K562 (cell line): ENCODE results near the gene CCDC17. TPM values are rescaled to one million over a fixed set of nuclear protein-coding genes. Genes with fewer than 3 reads are reported as not detected.

Experiments
- ATAC-seq: fragments of 200-7000 bp; cut with Tn5 transposase; 3 replicates; pipeline ENCODE4 v1.9.1; 2020; ENCODE audit warnings: moderate library complexity
- BruUV-seq: library from RNA; stranded (reverse); fragments of 400-500 nt; replicated peaks from 2 replicates; lab custom pipeline; 2021; lab: Mats Ljungman, UMichigan
- CTCF ChIA-PET: fragments of 300-600 bp; formaldehyde crosslinking; extraction: SDS; loops from one replicate; lab custom pipeline; 2021; ENCODE audit warnings: low intra/inter-chr PET ratio; lab: Yijun Ruan, JAX
- POLR2A ChIA-PET: fragments of 300-600, 350-650 bp; sonication (Branson Sonifier 250); formaldehyde crosslinking; extraction: SDS; loops from one replicate; lab custom pipeline; 2021; ENCODE audit warnings: antibody characterized with exemption, inconsistent platforms; lab: Yijun Ruan, JAX
- DNase-seq, 4 experiments: peaks; one replicate each; pipeline versions ENCODE4 v3.0.0 to v3.0.0-alpha.2; 2011 to 2018; ENCODE audit warnings: low spot score in 3 of 4, mixed read lengths in 3 of 4; ENCODE audit errors: extremely low read depth in 1 of 4
- FAIRE-seq: peaks from 2 replicates; lab custom pipeline; 2011; peaks lifted over from hg19 to GRCh38; lab: Jason Lieb, UNC
- H2AFZ ChIP-seq: 2 replicates; pipeline ENCODE4 v1.6.0; 2011; ENCODE audit warnings: low read depth, low read length, control low read depth, inconsistent platforms
- H3K27ac ChIP-seq: fragments of 200-600 bp; 3 replicates; pipeline ENCODE4 v1.8.0; 2011; ENCODE audit warnings: low read depth, mild to moderate bottlenecking, control low read depth, inconsistent platforms, low read length, moderate library complexity, mixed read lengths; ENCODE audit errors: extremely low read depth
- H3K27me3 ChIP-seq, 2 experiments: fragments of 300-600 bp in 1 of 2; 2 replicates in 1 of 2; 3 replicates in 1 of 2; pipeline versions ENCODE4 v1.6.0 to v1.8.0; 2011; ENCODE audit warnings: inconsistent platforms in 2 of 2, low read length in 2 of 2, mild to moderate bottlenecking in 1 of 2, mixed read lengths in 1 of 2, moderate library complexity in 1 of 2; ENCODE audit not compliant: control insufficient read depth in 2 of 2, insufficient read depth in 2 of 2
- H3K36me3 ChIP-seq: fragments of 300-600 bp; 3 replicates; pipeline ENCODE4 v1.8.0; 2011; ENCODE audit warnings: mild to moderate bottlenecking, low read length, inconsistent platforms; ENCODE audit not compliant: control insufficient read depth, insufficient read depth
- H3K4me1 ChIP-seq, 2 experiments: fragments of 200-600 bp in 1 of 2; replicated peaks in 1 of 2; 2 replicates in 1 of 2; 3 replicates in 1 of 2; pipeline versions ENCODE4 v1.5.1 to v1.8.0; 2011; ENCODE audit warnings: inconsistent platforms in 2 of 2, low read length in 2 of 2, mild to moderate bottlenecking in 1 of 2, mixed read lengths in 1 of 2, moderate library complexity in 1 of 2; ENCODE audit not compliant: control insufficient read depth in 2 of 2, insufficient read depth in 2 of 2
- H3K4me2 ChIP-seq: 2 replicates; pipeline ENCODE4 v1.6.1; 2011; ENCODE audit warnings: low read length, control low read depth, inconsistent platforms, mixed read lengths; ENCODE audit not compliant: insufficient read depth
- H3K4me3 ChIP-seq: fragments of 200-600 bp; sonication (generic), shearing (Covaris generic); 2 replicates; pipeline ENCODE4 v1.5.1; 2016; ENCODE audit warnings: control low read depth, inconsistent platforms
- H3K79me2 ChIP-seq: fragments of 200-600 bp; 3 replicates; pipeline ENCODE4 v1.8.0; 2011; ENCODE audit warnings: low read length, inconsistent platforms; ENCODE audit not compliant: control insufficient read depth, insufficient read depth
- H3K9ac ChIP-seq, 2 experiments: 2 replicates each; pipeline versions ENCODE4 v1.6.0 to v1.6.1; 2011; ENCODE audit warnings: low read depth in 2 of 2, low read length in 2 of 2, control low read depth in 1 of 2, inconsistent platforms in 1 of 2, mild to moderate bottlenecking in 1 of 2, mixed read lengths in 1 of 2; ENCODE audit not compliant: insufficient read depth in 1 of 2
- H3K9me1 ChIP-seq: one replicate; pipeline ENCODE4 v1.6.0; 2011; ENCODE audit warnings: inconsistent platforms, mild to moderate bottlenecking, low read length, moderate library complexity; ENCODE audit not compliant: control insufficient read depth, insufficient read depth
- H3K9me3 ChIP-seq: replicated peaks from 2 replicates; pipeline ENCODE4 v1.5.1; 2011; ENCODE audit warnings: low read depth, low read length, inconsistent platforms; ENCODE audit not compliant: control insufficient read depth, insufficient read depth
- H4K20me1 ChIP-seq: replicated peaks from 2 replicates; pipeline ENCODE4 v1.6.1; 2011; ENCODE audit warnings: low read length, inconsistent platforms, mixed read lengths; ENCODE audit not compliant: control insufficient read depth, insufficient read depth
- BCOR ChIP-seq: fragments of 450-650 bp; IDR thresholded peaks from 2 replicates; pipeline ENCODE4 v1.6.1; 2016
- CEBPB ChIP-seq: fragments of 450-650 bp; IDR thresholded peaks from 2 replicates; pipeline ENCODE4 v1.6.1; 2016; ENCODE audit warnings: missing genetic modification characterization, missing compliant biosample characterization
- CREBBP ChIP-seq: IDR thresholded peaks from one replicate; pipeline ENCODE4 v1.6.1; 2012; ENCODE audit warnings: low read depth, mild to moderate bottlenecking, control low read depth, inconsistent platforms, low read length
- KLF16 ChIP-seq: IDR thresholded peaks from 2 replicates; pipeline ENCODE4 v1.6.1; 2016; ENCODE audit warnings: antibody characterized with exemption
- MAFG ChIP-seq: fragments of 450-650 bp; conservative IDR thresholded peaks from 2 replicates; pipeline ENCODE4 v1.6.1; 2016; ENCODE audit warnings: missing genetic modification characterization, missing compliant biosample characterization
- MYNN ChIP-seq, 2 experiments: sonication (generic); formaldehyde crosslinking in 1 of 2; IDR thresholded peaks; 2 replicates each; pipeline versions ENCODE4 v1.5.0 to v1.6.1; 2016 to 2020; ENCODE audit warnings: antibody characterized with exemption in 1 of 2, missing genetic modification reagents in 1 of 2
- NBN ChIP-seq: fragments of 450-650 bp; IDR thresholded peaks from 2 replicates; pipeline ENCODE4 v1.6.1; 2016; ENCODE audit warnings: low read depth, mild to moderate bottlenecking
- NR2C2 ChIP-seq, 2 experiments: fragments of 200-800 bp in 1 of 2; sonication (Bioruptor generic) in 1 of 2; sonication (generic) in 1 of 2; formaldehyde crosslinking in 1 of 2; IDR thresholded peaks; 2 replicates each; pipeline versions ENCODE4 v1.6.1 to v1.8.0; 2016 to 2022; ENCODE audit warnings: mild to moderate bottlenecking in 1 of 2, missing compliant biosample characterization in 1 of 2, missing genetic modification characterization in 1 of 2, missing genetic modification reagents in 1 of 2
- POLR2A ChIP-seq: fragments of 450-650 bp; conservative IDR thresholded peaks from 2 replicates; pipeline ENCODE4 v1.6.1; 2016
- PRMT5 ChIP-seq: sonication (generic); formaldehyde crosslinking; IDR thresholded peaks from 2 replicates; pipeline ENCODE4 v1.5.0; 2020; ENCODE audit warnings: missing genetic modification reagents
- SRSF9 ChIP-seq: fragments of 200-400 bp; formaldehyde crosslinking; IDR thresholded peaks from 2 replicates; pipeline ENCODE4 v1.6.1; 2017; ENCODE audit warnings: low read depth, low read length, borderline replicate concordance
- ZNF507 ChIP-seq: conservative IDR thresholded peaks from 2 replicates; pipeline ENCODE4 v1.6.1; 2017; ENCODE audit warnings: missing genetic modification characterization, missing compliant biosample characterization
- ZNF584 ChIP-seq: fragments of 200-800 bp; sonication (Bioruptor generic); IDR thresholded peaks from 2 replicates; pipeline ENCODE4 v1.6.1; 2016; ENCODE audit warnings: low read depth, mild to moderate bottlenecking, missing genetic modification characterization, missing compliant biosample characterization
- ZNF785 ChIP-seq: fragments of 250-450 bp; sonication (Bioruptor Pico); IDR thresholded peaks from 2 replicates; pipeline ENCODE4 v1.4.0; 2020; ENCODE audit warnings: mild to moderate bottlenecking
- ZSCAN32 ChIP-seq: fragments of 450-650 bp; formaldehyde crosslinking; IDR thresholded peaks from 2 replicates; pipeline ENCODE4 v1.4.0; 2020; ENCODE audit warnings: mild to moderate bottlenecking, moderate library complexity
- WGBS: fragments of 100-300 bp; shearing (Covaris generic); methylation state at CpG from one replicate; pipeline ENCODE4 v1.1.6; 2016; ENCODE audit warnings: low coverage, mixed read lengths; ENCODE audit not compliant: insufficient coverage; ENCODE audit errors: missing lambda C conversion rate; 5-methylcytosine and 5-hydroxymethylcytosine counted together
- in situ Hi-C: fragments of 300-500 bp; cut with MboI; formaldehyde crosslinking; loops from 4 replicates; pipeline ENCODE4 v1.15.0; 2018; ENCODE audit warnings: inconsistent platforms, mixed read lengths
- intact Hi-C: fragments of 100-400 bp; cut with micrococcal nuclease; formaldehyde crosslinking; loops from 2 replicates; pipeline ENCODE4 v1.14.2; 2022
- polyA plus RNA-seq, 8 experiments: library from polyadenylated mRNA; depleted of rRNA in 4 of 8; stranded (reverse) in 5 of 8; unstranded in 3 of 8; fragments of >200 nt; fragmentation: Nextera tagmentation in 2 of 8; fragmentation: Illumina TruSeq in 1 of 8; extraction: Ambion mirVana in 2 of 8; extraction: Trizol in 1 of 8; gene quantifications; 2 replicates each; pipeline versions ENCODE4 v1.2.1 to v1.2.3, GENCODE V29; 2011 to 2014; ENCODE audit warnings: inconsistent platforms in 1 of 8, missing spikeins in 1 of 8
- total RNA-seq, 7 experiments: library from RNA; depleted of rRNA in 6 of 7; stranded (reverse); fragments of >200 nt in 6 of 7; fragmentation: Illumina TruSeq in 2 of 7; extraction: Trizol in 2 of 7; gene quantifications; 2 replicates each; pipeline versions ENCODE4 v1.2.1 to v1.2.3, GENCODE V29; 2011 to 2021; ENCODE audit warnings: low replicate concordance in 1 of 7
- TF ChIP-seq, protein P1 (sequence below): sonication (generic); IDR thresholded peaks from 2 replicates; pipeline ENCODE4 v1.6.1; 2016
- TF ChIP-seq, protein P2 (sequence below), 2 experiments: IDR thresholded peaks; 2 replicates each; pipeline ENCODE4 v1.6.1; 2011; ENCODE audit warnings: borderline replicate concordance in 1 of 2, control low read depth in 1 of 2, low read depth in 1 of 2, low read length in 1 of 2, mild to moderate bottlenecking in 1 of 2, mixed read lengths in 1 of 2, moderate library complexity in 1 of 2; ENCODE audit not compliant: insufficient read depth in 1 of 2, insufficient read length in 1 of 2, poor library complexity in 1 of 2, severe bottlenecking in 1 of 2; ENCODE audit errors: extremely low read depth in 1 of 2
- TF ChIP-seq, protein P3 (sequence below): fragments of 250-450 bp; sonication (Bioruptor Pico); IDR thresholded peaks from 2 replicates; pipeline ENCODE4 v1.8.0; 2022; ENCODE audit warnings: moderate library complexity, mild to moderate bottlenecking, inconsistent platforms
- TF ChIP-seq, protein P4 (sequence below), 3 experiments: IDR thresholded peaks in 2 of 3; conservative IDR thresholded peaks in 1 of 3; 2 replicates each; pipeline ENCODE4 v1.5.1; 2011 to 2012; ENCODE audit warnings: low read length in 3 of 3, mild to moderate bottlenecking in 3 of 3, control low read depth in 2 of 3, improper control_type of control experiment in 1 of 3, inconsistent platforms in 1 of 3, low read depth in 1 of 3, mixed read lengths in 1 of 3, moderate library complexity in 1 of 3; ENCODE audit not compliant: insufficient read depth in 2 of 3

The CCDC17 gene
- total and polyA plus RNA-seq, 9 of the 15 experiments (the other 6 are each of a cell fraction or from before 2014, with no cell fraction given), result 0.20 to 2.4 (median 0.85) TPM

DNA sequence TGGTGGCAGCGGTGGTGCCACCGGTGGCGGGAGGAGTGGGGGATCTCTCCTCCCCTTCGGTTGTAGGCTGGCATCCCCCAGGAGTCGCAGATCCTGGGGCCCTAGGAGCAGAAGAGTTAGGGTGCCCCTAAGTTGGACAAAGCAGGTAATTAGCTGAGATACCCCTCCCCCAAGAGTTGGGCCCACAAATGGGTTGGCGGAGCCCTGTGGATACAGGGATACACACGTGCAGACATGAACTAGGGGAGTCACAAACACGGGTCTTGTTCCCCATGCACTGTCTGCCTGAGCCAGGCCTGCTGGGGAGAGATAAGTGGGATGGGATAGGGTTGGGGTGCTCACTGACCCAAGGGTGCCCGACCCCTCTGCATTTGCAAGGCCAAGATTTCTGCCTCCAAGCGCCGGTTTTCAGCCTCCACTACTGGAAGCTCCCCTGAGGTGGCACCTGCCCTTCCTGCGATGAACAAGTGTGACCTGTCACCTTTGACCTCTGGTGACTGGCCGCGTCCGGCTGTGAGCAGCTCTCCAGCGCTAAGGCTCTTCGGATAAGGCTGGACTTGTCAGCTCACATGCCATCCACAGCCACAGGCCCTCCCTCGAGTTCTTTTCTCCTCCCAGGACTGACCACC lies 1.8 kb downstream of the CCDC17 start:
- Histone ChIP-seq H3K27ac (peak overlapping the region; percentile 21; the same call in 1 of the 3 replicates), H3K36me3 (peaks cover 67% of the 10 kb centered on the region), H2AFZ (no peak overlapping the region), H3K9ac (peak overlapping the region in 1 of 2 experiments; percentile 63; a peak in 2 of 4 replicates), H3K4me1 (peaks cover 0 to 17% of the 10 kb centered on the region in 2 experiments; a peak in 2 of 5 replicates), H3K4me2 (no peak overlapping the region), H3K79me2 (no peaks in the 10 kb centered on the region), H4K20me1 (no peaks in the 10 kb centered on the region; the same call in none of the 2 replicates), H3K27me3 (no peaks in the 10 kb centered on the region), H3K9me1 (no peaks in the 10 kb centered on the region), H3K4me3 (no peak overlapping the region), H3K9me3 (no peaks in the 10 kb centered on the region)
- peak; percentile 38 for ATAC-seq
- intact Hi-C loops, result no loop called here
- no peak for FAIRE-seq
- in situ Hi-C loops, result no loop called here
- 50% methylated on average over 18 of the region's 18 CpGs for WGBS
- ChIA-PET POLR2A (interaction anchor here (0.7 to 1.7 kb wide), 4 partner anchors 10 to 100 kb away, joined by 3 to 5 read pairs (median 4); partner anchors contain the start of gene PRDX1), CTCF (no interaction called here)
- no TSS peak for BruUV-seq
- peak in 3 of 4 experiments; percentile 37 to 64 (median 43) for DNase-seq
- TF ChIP-seq MYNN (IDR thresholded peaks at IDR 0.05), result no peak
- TF ChIP-seq MYNN (CRISPR knock-in tag; IDR thresholded peaks at IDR 0.05), result no peak
- no peak for TF ChIP-seq CEBPB (tag)
- TF ChIP-seq, protein P1, sequence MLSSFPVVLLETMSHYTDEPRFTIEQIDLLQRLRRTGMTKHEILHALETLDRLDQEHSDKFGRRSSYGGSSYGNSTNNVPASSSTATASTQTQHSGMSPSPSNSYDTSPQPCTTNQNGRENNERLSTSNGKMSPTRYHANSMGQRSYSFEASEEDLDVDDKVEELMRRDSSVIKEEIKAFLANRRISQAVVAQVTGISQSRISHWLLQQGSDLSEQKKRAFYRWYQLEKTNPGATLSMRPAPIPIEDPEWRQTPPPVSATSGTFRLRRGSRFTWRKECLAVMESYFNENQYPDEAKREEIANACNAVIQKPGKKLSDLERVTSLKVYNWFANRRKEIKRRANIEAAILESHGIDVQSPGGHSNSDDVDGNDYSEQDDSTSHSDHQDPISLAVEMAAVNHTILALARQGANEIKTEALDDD, result no peak
- TF ChIP-seq ZSCAN32 (CRISPR knock-in tag), result no peak
- TF ChIP-seq PRMT5 (CRISPR knock-in tag), result no peak
- no peak for TF ChIP-seq ZNF584
- no peak for TF ChIP-seq BCOR
- TF ChIP-seq, protein P2, sequence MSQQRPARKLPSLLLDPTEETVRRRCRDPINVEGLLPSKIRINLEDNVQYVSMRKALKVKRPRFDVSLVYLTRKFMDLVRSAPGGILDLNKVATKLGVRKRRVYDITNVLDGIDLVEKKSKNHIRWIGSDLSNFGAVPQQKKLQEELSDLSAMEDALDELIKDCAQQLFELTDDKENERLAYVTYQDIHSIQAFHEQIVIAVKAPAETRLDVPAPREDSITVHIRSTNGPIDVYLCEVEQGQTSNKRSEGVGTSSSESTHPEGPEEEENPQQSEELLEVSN (IDR thresholded peaks at IDR 0.05; ENCODE audit: borderline replicate concordance in 1 of 2, extremely low read depth in 1 of 2, insufficient read depth in 1 of 2, insufficient read length in 1 of 2, low read depth in 1 of 2, low read length in 1 of 2, poor library complexity in 1 of 2, severe bottlenecking in 1 of 2), result no peak
- TF ChIP-seq, protein P3, sequence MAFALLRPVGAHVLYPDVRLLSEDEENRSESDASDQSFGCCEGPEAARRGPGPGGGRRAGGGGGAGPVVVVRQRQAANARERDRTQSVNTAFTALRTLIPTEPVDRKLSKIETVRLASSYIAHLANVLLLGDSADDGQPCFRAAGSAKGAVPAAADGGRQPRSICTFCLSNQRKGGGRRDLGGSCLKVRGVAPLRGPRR (CRISPR knock-in tag), result no peak
- no peak for TF ChIP-seq ZNF507 (tag)
- no peak for TF ChIP-seq SRSF9
- peak; percentile 91 for TF ChIP-seq NR2C2 (CRISPR knock-in tag; IDR thresholded peaks at IDR 0.05)
- TF ChIP-seq NR2C2 (tag; IDR thresholded peaks at IDR 0.05), result peak; percentile 86
- peak; percentile 18; the same call in 1 of the 2 replicates for TF ChIP-seq POLR2A
- TF ChIP-seq MAFG, result no peak
- no peak for TF ChIP-seq CREBBP
- no peak for TF ChIP-seq NBN
- no peak for TF ChIP-seq KLF16
- TF ChIP-seq ZNF785, result no peak
- TF ChIP-seq, protein P4, sequence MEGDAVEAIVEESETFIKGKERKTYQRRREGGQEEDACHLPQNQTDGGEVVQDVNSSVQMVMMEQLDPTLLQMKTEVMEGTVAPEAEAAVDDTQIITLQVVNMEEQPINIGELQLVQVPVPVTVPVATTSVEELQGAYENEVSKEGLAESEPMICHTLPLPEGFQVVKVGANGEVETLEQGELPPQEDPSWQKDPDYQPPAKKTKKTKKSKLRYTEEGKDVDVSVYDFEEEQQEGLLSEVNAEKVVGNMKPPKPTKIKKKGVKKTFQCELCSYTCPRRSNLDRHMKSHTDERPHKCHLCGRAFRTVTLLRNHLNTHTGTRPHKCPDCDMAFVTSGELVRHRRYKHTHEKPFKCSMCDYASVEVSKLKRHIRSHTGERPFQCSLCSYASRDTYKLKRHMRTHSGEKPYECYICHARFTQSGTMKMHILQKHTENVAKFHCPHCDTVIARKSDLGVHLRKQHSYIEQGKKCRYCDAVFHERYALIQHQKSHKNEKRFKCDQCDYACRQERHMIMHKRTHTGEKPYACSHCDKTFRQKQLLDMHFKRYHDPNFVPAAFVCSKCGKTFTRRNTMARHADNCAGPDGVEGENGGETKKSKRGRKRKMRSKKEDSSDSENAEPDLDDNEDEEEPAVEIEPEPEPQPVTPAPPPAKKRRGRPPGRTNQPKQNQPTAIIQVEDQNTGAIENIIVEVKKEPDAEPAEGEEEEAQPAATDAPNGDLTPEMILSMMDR (IDR thresholded peaks at IDR 0.05 in 2 of 3, conservative IDR thresholded peaks at IDR 0.05 in 1 of 3; ENCODE audit: insufficient read depth in 2 of 3, low read depth in 1 of 3, low read length in 3 of 3), result no peak
